ENCODE measurements around the gene C1QTNF6.

C1QTNF6 gene

DNA sequence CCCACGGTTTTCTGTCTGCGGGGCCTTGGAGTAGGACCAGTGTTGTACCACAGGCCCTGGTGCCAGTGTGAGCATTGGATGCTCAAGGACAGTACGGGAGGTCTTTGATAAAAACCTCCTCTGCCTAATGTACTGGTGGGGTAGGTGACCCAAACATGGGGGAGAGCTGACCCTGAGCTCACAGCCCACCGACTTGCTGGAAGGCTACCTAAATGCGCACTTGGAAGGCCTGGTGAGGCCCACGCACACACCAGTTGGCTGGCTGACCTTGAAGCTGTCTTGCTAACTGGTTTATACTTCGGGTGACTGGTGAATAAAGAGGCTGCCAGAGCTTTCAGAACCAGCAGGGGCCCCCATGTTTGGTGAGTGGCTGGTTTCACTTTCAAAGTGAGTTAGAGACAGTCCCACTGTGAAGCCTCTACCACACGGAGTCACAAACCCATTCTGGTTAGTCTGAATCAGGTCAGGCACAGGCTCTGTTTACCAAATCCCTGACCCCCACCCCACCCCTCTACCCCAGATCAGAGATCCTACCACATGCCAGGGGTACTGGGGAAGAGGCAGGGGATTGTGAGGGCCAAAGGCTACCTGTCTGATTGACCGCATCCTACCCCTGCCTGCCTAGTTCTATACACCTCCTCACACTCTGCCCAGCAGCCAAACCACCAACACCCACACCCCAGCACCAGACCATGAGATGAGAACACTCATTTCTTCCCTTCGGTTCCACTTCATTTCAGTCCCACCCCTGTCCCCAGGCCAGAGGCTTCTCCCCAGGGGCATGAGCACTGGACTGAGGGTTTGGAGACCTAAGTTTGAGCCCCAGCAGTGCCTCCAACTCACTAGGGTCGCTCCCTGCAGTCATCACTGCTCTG is 25.6 kb downstream of the C1QTNF6 start:
- peak; percentile 50 to 60 for DNase-seq (ENCODE audit: low read depth in 2 of 2)

- DNase-seq (ENCODE audit: low read depth in 2 of 2), result no peak
Observed at GRCh38 chr22:37161443-37161842, 26.6 kb downstream of the C1QTNF6 start.

GRCh38 chr22:37160027-37160426 is 28.0 kb downstream of the C1QTNF6 start:
- no peak for DNase-seq (ENCODE audit: low read depth in 2 of 2)

DNA sequence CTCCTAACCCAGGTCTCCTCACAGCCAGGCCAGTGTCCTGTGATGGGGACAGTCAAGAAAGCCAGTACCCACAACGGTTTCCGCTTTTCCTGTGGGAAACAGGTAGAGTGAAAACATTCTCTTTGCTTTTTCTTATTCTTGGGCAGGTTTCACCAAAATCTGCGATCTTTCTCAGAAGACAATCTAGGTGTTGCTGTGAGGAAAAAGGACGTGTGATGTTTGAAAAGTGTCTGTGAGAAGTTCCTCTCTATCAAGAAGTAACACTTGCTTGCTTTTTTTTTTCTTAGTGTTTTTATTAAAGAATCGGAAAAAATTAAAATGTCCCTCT is 29.1 kb downstream of the C1QTNF6 start:
- no peak for DNase-seq (ENCODE audit: low read depth in 2 of 2)

DNA sequence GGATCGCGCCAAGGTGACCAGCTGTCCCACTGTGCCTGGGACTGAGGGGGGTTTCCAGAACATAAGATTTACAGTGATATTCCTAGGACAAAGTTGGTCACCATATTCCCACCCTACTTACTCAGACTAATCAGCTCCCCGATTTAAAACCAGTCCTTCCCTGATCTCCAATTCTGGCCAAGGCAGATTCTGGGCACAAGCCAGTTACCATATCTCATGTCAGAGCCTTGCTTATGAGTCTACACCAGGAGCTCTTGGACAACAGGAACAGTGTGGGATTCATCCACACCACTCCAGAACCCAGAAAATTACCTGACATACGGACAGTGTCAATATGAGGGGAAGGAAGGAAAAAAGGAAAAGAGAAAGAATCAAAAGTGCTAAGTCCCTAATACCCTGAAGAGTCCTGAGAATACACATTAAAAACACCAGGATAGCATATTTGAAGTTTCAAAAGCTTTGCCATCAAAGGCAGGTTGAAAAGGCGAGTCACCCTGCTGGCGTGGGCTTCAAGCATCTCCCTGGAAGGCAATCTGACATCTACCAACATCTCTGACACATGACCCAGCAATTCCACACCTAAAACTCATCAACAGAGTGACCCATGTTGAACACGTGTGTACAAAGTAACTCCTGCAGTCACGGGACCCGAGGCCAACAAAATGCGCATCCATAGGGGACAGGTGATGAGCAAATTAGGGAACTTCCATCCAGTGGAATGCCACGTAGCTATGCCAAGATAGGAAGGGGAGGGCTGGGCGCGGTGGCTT is 30.3 kb downstream of the C1QTNF6 start:
- no peak for DNase-seq (ENCODE audit: low read depth in 2 of 2)

- DNase-seq (ENCODE audit: low read depth in 2 of 2), result no peak
Observed at GRCh38 chr22:37156686-37157435, 31.2 kb downstream of the C1QTNF6 start.

DNA sequence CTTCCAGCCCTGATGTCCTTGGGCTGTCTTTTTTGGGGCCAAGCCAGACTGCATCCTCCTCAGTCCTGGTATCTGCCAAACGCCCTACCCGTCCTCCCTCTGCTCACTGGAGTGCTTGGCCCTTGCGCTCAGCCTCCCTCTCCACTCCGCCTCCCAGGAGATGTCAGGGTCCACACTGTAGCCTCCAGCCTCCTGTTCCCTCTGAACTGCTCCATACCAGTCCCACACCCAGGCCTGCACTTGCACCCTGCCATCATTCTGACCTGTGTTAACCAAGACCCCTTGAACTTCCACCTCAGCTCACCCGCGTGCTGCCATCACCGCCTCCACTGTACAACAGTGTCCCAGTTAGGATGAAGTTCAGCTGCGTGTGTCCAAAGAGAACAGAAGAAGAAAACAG is 32.1 kb downstream of the C1QTNF6 start:
- DNase-seq (ENCODE audit: low read depth in 2 of 2), result no peak

- no peak for DNase-seq (ENCODE audit: low read depth in 2 of 2)
Observed at GRCh38 chr22:37154925-37155712, 32.9 kb downstream of the C1QTNF6 start.

DNA sequence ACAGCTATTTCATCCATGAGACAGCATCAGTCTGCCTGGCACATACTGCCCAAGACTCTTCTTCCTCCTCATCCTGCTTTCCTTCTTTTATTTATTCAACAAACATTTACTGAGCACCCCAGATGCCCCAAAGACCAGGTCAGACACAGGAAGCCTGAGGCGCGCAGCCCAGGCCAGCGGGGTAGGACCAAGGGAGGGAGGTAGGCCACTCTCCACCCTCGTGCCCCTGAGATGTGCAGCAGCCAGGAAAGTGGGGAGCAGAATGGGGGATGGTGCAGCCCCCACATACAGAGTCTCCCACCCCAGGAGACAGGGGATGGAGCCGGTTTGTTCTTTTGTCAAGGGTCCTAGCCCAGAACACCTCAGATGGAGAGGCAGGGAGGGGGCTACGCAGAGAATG is 34.1 kb downstream of the C1QTNF6 start:
- no peak for DNase-seq (ENCODE audit: low read depth in 2 of 2)

DNA sequence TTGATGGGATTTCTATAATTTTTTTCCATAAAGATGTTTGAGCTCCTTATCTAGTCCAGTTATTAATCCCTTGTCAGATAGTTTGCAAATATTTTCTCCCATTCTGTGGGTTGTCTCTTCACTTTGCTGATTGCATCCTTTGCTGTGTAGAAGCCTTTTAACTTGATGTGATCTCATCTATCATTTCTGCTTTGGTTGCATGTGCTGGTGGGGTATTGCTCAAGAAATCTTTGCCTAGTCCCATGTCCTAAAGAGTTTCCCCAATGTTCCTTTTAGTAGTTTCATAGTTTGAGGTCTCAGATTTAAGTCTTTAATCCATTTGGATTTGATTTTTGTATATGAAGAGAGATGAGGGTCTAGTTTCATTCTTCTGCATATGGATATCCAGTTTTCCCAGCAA is 36.6 kb downstream of the C1QTNF6 start:
- DNase-seq (ENCODE audit: low read depth in 2 of 2), result no peak

GRCh38 chr22:37150701-37151100 is 37.3 kb downstream of the C1QTNF6 start:
- DNase-seq (ENCODE audit: low read depth in 2 of 2), result no peak

GRCh38 chr22:37148742-37149665 is 39.0 kb downstream of the C1QTNF6 start:
- no peak for DNase-seq (ENCODE audit: low read depth in 2 of 2)

- no peak for DNase-seq (ENCODE audit: low read depth in 2 of 2)
Observed at GRCh38 chr22:37148031-37148651, 39.9 kb downstream of the C1QTNF6 start.

GRCh38 chr22:37147186-37147990 is 40.7 kb downstream of the C1QTNF6 start:
- no peak for DNase-seq (ENCODE audit: low read depth in 2 of 2)

- no peak for DNase-seq (ENCODE audit: low read depth in 2 of 2)
Observed at GRCh38 chr22:37146507-37147180, 41.4 kb downstream of the C1QTNF6 start.

DNA sequence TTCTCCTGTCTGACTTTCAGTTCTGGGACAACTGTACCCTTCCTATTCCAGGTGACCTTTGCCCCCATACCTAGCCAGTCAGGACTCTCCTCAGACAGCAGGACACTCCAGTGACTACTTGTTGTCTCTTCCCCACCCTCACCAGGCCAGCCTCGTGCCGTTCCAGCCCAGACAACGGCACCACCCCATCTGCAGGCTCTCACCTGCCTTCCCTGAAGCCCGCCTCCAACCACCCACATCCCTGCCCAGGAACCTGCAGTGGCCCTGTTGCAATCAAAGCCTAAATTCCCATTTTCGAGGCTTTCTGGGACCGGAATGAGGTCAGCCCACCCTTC is 42.0 kb downstream of the C1QTNF6 start:
- DNase-seq (ENCODE audit: low read depth in 2 of 2), result no peak

DNA sequence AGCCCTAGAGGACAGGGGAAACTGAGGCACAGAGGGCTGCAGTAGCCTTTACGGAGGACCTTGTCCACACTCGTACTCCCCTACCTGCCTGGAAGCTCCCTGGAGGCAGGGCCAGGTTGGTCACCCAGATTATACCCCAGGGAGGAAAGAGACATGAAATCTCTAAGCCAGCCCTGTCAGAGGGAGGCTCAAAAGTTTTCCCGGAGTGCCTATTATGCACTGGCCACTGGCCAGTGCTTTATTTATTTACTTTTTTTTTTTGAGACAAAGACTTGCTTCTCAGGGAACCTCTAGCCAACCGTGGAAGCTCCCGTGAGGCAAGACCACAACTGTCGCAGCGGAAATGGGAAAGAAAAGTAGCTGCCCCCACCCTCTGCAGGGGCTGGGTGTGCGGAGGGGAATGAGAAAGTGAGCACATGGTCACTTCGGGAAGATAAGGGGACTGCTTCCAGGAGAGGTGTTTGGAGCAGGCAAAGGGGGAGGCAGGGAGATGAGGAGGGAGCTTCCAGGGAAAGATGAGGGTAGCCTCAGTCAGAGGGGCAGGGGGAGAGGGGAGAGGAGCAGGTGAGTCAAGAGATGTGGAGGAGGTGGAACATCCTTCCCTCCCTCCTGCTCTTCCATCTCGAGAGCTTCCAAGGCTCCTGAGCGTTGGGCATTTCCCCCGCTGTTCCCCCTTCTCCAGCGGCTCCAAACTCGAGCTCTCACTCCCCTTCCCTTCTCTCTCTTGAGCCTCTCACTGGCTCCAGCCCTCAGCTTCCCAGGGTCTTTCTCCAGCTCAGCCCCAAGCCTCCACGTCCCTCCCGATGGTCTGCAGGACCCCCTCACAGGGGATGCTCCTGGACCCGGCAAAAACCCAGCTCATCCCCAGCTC is 42.6 kb downstream of the C1QTNF6 start:
- no peak for DNase-seq (ENCODE audit: low read depth in 2 of 2)

- DNase-seq (ENCODE audit: low read depth in 2 of 2), result no peak
Observed at GRCh38 chr22:37144180-37144554, 43.9 kb downstream of the C1QTNF6 start.

All from activated CD8-positive, alpha-beta memory T cell treated with anti-CD3 and anti-CD28 coated beads for 4 hours (primary cell).